PC-9 (cell line): ENCODE data around the gene RFX8. TPM values are rescaled to one million over a fixed set of nuclear protein-coding genes. Genes with fewer than 3 reads are reported as not detected.
A peak's percentile ranks its signal among the peaks of the same experiment; 100 is the strongest.

Source experiments
- BruUV-seq: library from RNA; stranded (reverse); fragments of 400-500 nt; replicated peaks from 2 replicates; lab custom pipeline; 2021; lab: Mats Ljungman, UMichigan
- CTCF ChIA-PET: fragments of 300-600 bp; sonication (Branson Sonifier 250); formaldehyde crosslinking; loops from one replicate; lab custom pipeline; 2022; ENCODE audit warnings: antibody characterized with exemption; lab: Charles Lee
- POLR2A ChIA-PET: fragments of 300-600 bp; sonication (Branson Sonifier 250); formaldehyde crosslinking; loops from one replicate; lab custom pipeline; 2022; ENCODE audit warnings: antibody characterized with exemption; ENCODE audit not compliant: unreplicated experiment; lab: Charles Lee
- DNase-seq, 2 experiments: peaks; one replicate each; pipeline versions ENCODE4 v3.0.0 to v3.0.0-alpha.2; 2015 to 2022; ENCODE audit warnings: mixed read lengths in 1 of 2
- H2AFZ ChIP-seq: fragments of 200-600 bp; sonication (generic); 2 replicates; pipeline ENCODE4 v1.8.1; 2017; ENCODE audit warnings: antibody characterized with exemption
- H3F3A ChIP-seq: fragments of 200-600 bp; sonication (generic); 2 replicates; pipeline ENCODE4 v1.8.1; 2017; ENCODE audit warnings: antibody characterized with exemption, mild to moderate bottlenecking, low read depth; ENCODE audit not compliant: insufficient read depth
- H3K27ac ChIP-seq: fragments of 200-600 bp; sonication (generic); 2 replicates; pipeline ENCODE4 v1.6.1; 2016; ENCODE audit warnings: mixed run types
- H3K27me3 ChIP-seq: fragments of 200-600 bp; sonication (generic); 2 replicates; pipeline ENCODE4 v1.6.1; 2016; ENCODE audit warnings: low read depth, mixed run types; ENCODE audit not compliant: insufficient read depth
- H3K36me3 ChIP-seq: fragments of 200-600 bp; sonication (generic); 2 replicates; pipeline ENCODE4 v1.6.1; 2016; ENCODE audit warnings: low read depth, mixed run types
- H3K4me1 ChIP-seq: fragments of 200-600 bp; sonication (generic); replicated peaks from 2 replicates; pipeline ENCODE4 v1.6.1; 2016; ENCODE audit warnings: mixed run types; ENCODE audit not compliant: insufficient read depth
- H3K4me2 ChIP-seq: fragments of 200-600 bp; sonication (generic); 2 replicates; pipeline ENCODE4 v1.6.1; 2017; ENCODE audit warnings: mixed run types
- H3K4me3 ChIP-seq: fragments of 200-600 bp; sonication (generic); 2 replicates; pipeline ENCODE4 v1.6.1; 2016; ENCODE audit warnings: mixed run types
- H3K79me2 ChIP-seq: fragments of 200-600 bp; sonication (generic); 2 replicates; pipeline ENCODE4 v1.6.1; 2017; ENCODE audit warnings: low read depth, mixed run types
- H3K9me2 ChIP-seq: fragments of 200-600 bp; sonication (generic); 2 replicates; pipeline ENCODE4 v1.8.1; 2017; ENCODE audit warnings: mild to moderate bottlenecking; ENCODE audit not compliant: insufficient read depth
- H3K9me3 ChIP-seq: fragments of 200-600 bp; sonication (generic); 2 replicates; pipeline ENCODE4 v1.8.1; 2016; ENCODE audit warnings: low read depth; ENCODE audit not compliant: insufficient read depth
- H4K20me1 ChIP-seq: fragments of 200-600 bp; sonication (generic); 2 replicates; pipeline ENCODE4 v1.8.1; 2017; ENCODE audit not compliant: insufficient read depth
- EZH2 ChIP-seq: fragments of 200-600 bp; sonication (generic); IDR thresholded peaks from 2 replicates; pipeline ENCODE4 v1.8.0; 2017; ENCODE audit warnings: antibody characterized with exemption, low read depth
- intact Hi-C: fragments of 100-400 bp; cut with micrococcal nuclease; formaldehyde crosslinking; loops from one replicate; pipeline ENCODE4 v1.10.0; 2022; ENCODE audit not compliant: unreplicated experiment
- total RNA-seq: library from RNA; stranded (reverse); gene quantifications from 2 replicates; pipeline ENCODE4 v1.2.3, GENCODE V29; 2021
- TF ChIP-seq, protein P1 (sequence below): fragments of 200-600 bp; sonication (generic); conservative IDR thresholded peaks from 2 replicates; pipeline ENCODE4 v1.6.1; 2017; ENCODE audit warnings: mixed run types, antibody characterized with exemption, mild to moderate bottlenecking, moderate library complexity

Gene RFX8
- total RNA-seq, 1 experiment from 2014 or later: not detected

GRCh38 chr2:101396316-101396717 lies 78.6 kb downstream of the RFX8 start:
- H3K36me3 ChIP-seq: no peaks in the 10 kb centered on the region
- ChIA-PET CTCF (interaction anchor here (1.0 kb wide), 1 partner anchor 9 kb away, joined by 10 read pairs; no protein-coding TSS in a partner anchor), POLR2A (interaction anchor here (0.5 to 1.0 kb wide), 3 partner anchors 14 to 246 kb away, joined by 3 to 7 read pairs (median 3); no protein-coding TSS in a partner anchor)
- TF ChIP-seq EZH2: no peak
- TF ChIP-seq, protein P1, sequence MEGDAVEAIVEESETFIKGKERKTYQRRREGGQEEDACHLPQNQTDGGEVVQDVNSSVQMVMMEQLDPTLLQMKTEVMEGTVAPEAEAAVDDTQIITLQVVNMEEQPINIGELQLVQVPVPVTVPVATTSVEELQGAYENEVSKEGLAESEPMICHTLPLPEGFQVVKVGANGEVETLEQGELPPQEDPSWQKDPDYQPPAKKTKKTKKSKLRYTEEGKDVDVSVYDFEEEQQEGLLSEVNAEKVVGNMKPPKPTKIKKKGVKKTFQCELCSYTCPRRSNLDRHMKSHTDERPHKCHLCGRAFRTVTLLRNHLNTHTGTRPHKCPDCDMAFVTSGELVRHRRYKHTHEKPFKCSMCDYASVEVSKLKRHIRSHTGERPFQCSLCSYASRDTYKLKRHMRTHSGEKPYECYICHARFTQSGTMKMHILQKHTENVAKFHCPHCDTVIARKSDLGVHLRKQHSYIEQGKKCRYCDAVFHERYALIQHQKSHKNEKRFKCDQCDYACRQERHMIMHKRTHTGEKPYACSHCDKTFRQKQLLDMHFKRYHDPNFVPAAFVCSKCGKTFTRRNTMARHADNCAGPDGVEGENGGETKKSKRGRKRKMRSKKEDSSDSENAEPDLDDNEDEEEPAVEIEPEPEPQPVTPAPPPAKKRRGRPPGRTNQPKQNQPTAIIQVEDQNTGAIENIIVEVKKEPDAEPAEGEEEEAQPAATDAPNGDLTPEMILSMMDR: no peak
- intact Hi-C loops: loop anchor here (2.0 kb wide), 1 partner anchor 14 kb away; no protein-coding TSS in a partner anchor
- BruUV-seq: no TSS peak
- H3F3A ChIP-seq: peaks cover 19% of the 10 kb centered on the region
- peak overlapping the region; percentile 80 for H3K27ac ChIP-seq
- H3K4me2 ChIP-seq: peak overlapping the region; percentile 71
- H3K4me3 ChIP-seq: peak overlapping the region; percentile 31; the same call in 1 of the 2 replicates
- H3K9me3 ChIP-seq: no peaks in the 10 kb centered on the region; the same call in 1 of the 2 replicates
- no peaks in the 10 kb centered on the region for H3K79me2 ChIP-seq
- H3K9me2 ChIP-seq: no peaks in the 10 kb centered on the region
- no peaks in the 10 kb centered on the region for H4K20me1 ChIP-seq
- H3K4me1 ChIP-seq: peaks cover 39% of the 10 kb centered on the region
- H2AFZ ChIP-seq: no peak overlapping the region
- H3K27me3 ChIP-seq: no peaks in the 10 kb centered on the region
- DNase-seq: peak; percentile 29 to 88

DNA sequence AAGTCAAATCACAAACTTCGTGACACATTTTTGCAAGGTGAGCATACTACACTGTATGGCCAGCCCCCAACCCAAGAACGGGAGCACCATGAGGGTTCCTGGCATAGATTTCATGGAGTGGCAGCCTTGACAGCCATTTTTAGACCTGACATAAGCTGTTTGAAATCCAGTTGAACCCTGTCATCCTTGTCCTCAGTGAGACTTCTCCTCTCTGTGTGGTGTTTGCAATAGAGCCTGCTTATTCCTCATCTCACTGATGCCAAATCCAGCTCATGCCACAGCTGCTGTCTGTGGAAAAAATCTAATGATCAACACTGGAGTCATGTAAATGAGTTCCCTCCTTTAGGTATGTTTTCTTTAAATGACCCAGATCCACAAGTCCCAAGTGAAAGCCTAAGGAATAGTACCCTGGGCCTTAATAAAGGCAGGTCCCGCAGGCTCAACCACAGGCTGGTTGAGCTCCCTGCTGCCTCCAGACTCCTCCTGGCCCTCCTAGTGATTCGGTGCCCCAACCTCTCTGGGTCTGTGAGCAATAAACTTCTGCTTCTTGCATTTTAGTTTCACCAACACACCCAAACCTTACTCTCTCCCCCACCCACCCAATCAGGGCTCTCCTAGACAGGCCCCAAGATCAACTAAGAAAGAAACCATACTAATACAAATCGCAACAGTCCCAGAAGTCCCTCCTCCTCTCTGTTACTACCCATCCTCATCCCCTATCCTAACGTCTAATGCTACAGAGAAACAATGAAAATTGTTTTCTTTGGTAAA lies 79.2 kb downstream of the RFX8 start:
- H3K79me2 ChIP-seq: no peaks in the 10 kb centered on the region
- TF ChIP-seq EZH2: no peak
- TF ChIP-seq, protein P1: no peak
- H3K36me3 ChIP-seq: no peaks in the 10 kb centered on the region
- H3K27me3 ChIP-seq: no peaks in the 10 kb centered on the region
- DNase-seq: no peak
- intact Hi-C loops: loop anchor here (2.0 kb wide), 1 partner anchor 15 kb away; no protein-coding TSS in a partner anchor
- H3K4me1 ChIP-seq: peaks cover 39% of the 10 kb centered on the region
- ChIA-PET POLR2A (interaction anchor here (0.6 to 1.0 kb wide), 2 partner anchors 15 to 245 kb away, joined by 3 read pairs; no protein-coding TSS in a partner anchor), CTCF (interaction anchor here (1.0 kb wide), 1 partner anchor 9 kb away, joined by 10 read pairs; no protein-coding TSS in a partner anchor)
- no peaks in the 10 kb centered on the region for H4K20me1 ChIP-seq
- TSS peak; percentile 58 for BruUV-seq
- H3K4me3 ChIP-seq: peak overlapping the region; percentile 31; the same call in 1 of the 2 replicates
- no peaks in the 10 kb centered on the region; the same call in 1 of the 2 replicates for H3K9me3 ChIP-seq
- no peak overlapping the region for H2AFZ ChIP-seq
- H3K9me2 ChIP-seq: no peaks in the 10 kb centered on the region
- H3K27ac ChIP-seq: peak overlapping the region; percentile 80
- H3F3A ChIP-seq: peaks cover 19% of the 10 kb centered on the region
- H3K4me2 ChIP-seq: peak overlapping the region; percentile 71

DNA sequence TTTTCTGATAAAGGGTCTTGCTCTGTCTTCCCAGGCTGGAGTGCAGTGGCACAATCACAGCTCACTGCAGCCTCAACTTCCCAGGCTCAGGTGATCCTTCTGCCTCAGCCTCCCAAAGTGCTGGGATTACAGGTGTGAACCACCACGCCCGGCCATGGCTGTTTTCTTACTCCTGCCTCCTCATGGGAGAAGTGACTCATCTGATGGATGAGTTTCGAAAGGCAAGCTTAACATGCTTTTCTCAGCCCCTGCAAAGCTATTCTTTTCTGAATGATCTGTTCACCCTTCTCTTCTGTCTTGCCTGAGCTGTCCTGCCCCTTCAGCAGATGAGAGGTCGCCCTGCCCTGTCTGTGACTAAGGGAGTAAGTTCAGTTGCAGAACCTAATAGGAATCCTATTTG lies 86.7 kb downstream of the RFX8 start:
- POLR2A ChIA-PET: interaction anchor here (0.6 to 0.7 kb wide), 2 partner anchors 29 to 251 kb away, joined by 3 to 4 read pairs; no protein-coding TSS in a partner anchor
- peak overlapping the region; percentile 84; the same call in 1 of the 2 replicates for H3K4me3 ChIP-seq
- H3K4me2 ChIP-seq: peak overlapping the region; percentile 81

More for the DNA sequence above, 86.7 kb downstream of the RFX8 start:
- Histone ChIP-seq H4K20me1 (no peaks in the 10 kb centered on the region), H3K27me3 (no peaks in the 10 kb centered on the region), H3K27ac (peak overlapping the region; percentile 80), H3K79me2 (peaks cover 6% of the 10 kb centered on the region; the same call in 1 of the 2 replicates), H3K36me3 (no peaks in the 10 kb centered on the region), H2AFZ (no peak overlapping the region), H3F3A (peaks cover 10% of the 10 kb centered on the region; the same call in 1 of the 2 replicates), H3K4me1 (peaks cover 26% of the 10 kb centered on the region), H3K9me3 (no peaks in the 10 kb centered on the region), H3K9me2 (no peaks in the 10 kb centered on the region)
- peak; percentile 34 to 84 for DNase-seq
- intact Hi-C loops: loop anchor here (5.0 kb wide), 2 partner anchors 46 to 81 kb away; partner anchors contain the start of gene RNF149
- TF ChIP-seq EZH2: no peak
- TF ChIP-seq, protein P1: no peak
- CTCF ChIA-PET: interaction anchor here (0.6 to 1.5 kb wide), 5 partner anchors 31 to 46 kb away, joined by 3 to 10 read pairs (median 3); no protein-coding TSS in a partner anchor
- TSS peak; percentile 29 for BruUV-seq
